ENCODE results near the gene MESP2. TPM values are rescaled to one million over a fixed set of nuclear protein-coding genes. Genes with fewer than 3 reads are reported as not detected.
A peak's percentile ranks its signal among the peaks of the same experiment; 100 is the strongest.

MESP2 gene
- total and polyA plus RNA-seq, 9 of the 15 experiments (the other 6 are each of a cell fraction or from before 2014, with no cell fraction given), result 0.08 to 0.82 (median 0.37) TPM

- TF ChIP-seq CREB3L1 (IDR thresholded peaks at IDR 0.05; ENCODE audit: borderline replicate concordance, low read depth) (peak; percentile 40; the same call in 1 of the 2 replicates), USF1 (CRISPR knock-in tag; IDR thresholded peaks at IDR 0.05) (peak; percentile 44; the same call in 1 of the 2 replicates), MAZ (CRISPR knock-in tag; conservative IDR thresholded peaks at IDR 0.05 in 1 of 2, IDR thresholded peaks at IDR 0.05 in 1 of 2) (peak; percentile 49 to 66), NONO (IDR thresholded peaks at IDR 0.05; ENCODE audit: low read depth in 2 of 2, low read length in 1 of 2) (peak; percentile 22 to 74; a peak in 3 of 4 replicates), CTCF (IDR thresholded peaks at IDR 0.05 in 2 of 3, conservative IDR thresholded peaks at IDR 0.05 in 1 of 3; ENCODE audit: insufficient read depth in 2 of 3, low read depth in 1 of 3, low read length in 3 of 3) (peak; percentile 77 to 99 (median 95)), CBFA2T2 (conservative IDR thresholded peaks at IDR 0.05) (no peak), RBFOX2 (IDR thresholded peaks at IDR 0.05; ENCODE audit: low read depth, low read length) (peak; percentile 81), ZBTB11 (CRISPR knock-in tag; IDR thresholded peaks at IDR 0.05) (0 out of 6 replicates have a peak, but pooled peaks of 1 of the 3 experiments have one; percentile 26), FOXP1 (CRISPR knock-in tag; IDR thresholded peaks at IDR 0.05) (peak; percentile 91; the same call in 1 of the 2 replicates), POLR2G (IDR thresholded peaks at IDR 0.05; ENCODE audit: low read depth, low read length) (peak; percentile 89), ZEB2 (IDR thresholded peaks at IDR 0.05) (no peak), FUS (optimal IDR thresholded peaks at IDR 0.05; ENCODE audit: low read depth, low read length) (peak; percentile 76), MTA3 (IDR thresholded peaks at IDR 0.05; ENCODE audit: borderline replicate concordance) (peak; percentile 70; the same call in 1 of the 2 replicates), TGIF2 (CRISPR knock-in tag; IDR thresholded peaks at IDR 0.05) (no peak), E2F6 (IDR thresholded peaks at IDR 0.05; ENCODE audit: borderline replicate concordance in 1 of 2, extremely low read depth in 1 of 2, insufficient read depth in 1 of 2, insufficient read length in 1 of 2, low read depth in 1 of 2, low read length in 1 of 2, poor library complexity in 1 of 2, severe bottlenecking in 1 of 2) (peak; percentile 94 to 98)
These were observed 25.3 kb upstream of the MESP2 start, which contains the start of gene MESP1 (continued) for GRCh38 chr15:89750560-89751542.
